M059J (cell line): ENCODE results near the gene TLCD3B. TPM values are rescaled to one million over a fixed set of nuclear protein-coding genes. Genes with fewer than 3 reads are reported as not detected.

Experiments used
- DNase-seq: peaks from one replicate; pipeline ENCODE4 v3.0.0-alpha.2; 2012; ENCODE audit warnings: low read depth
- total RNA-seq: library from RNA; depleted of rRNA; stranded (reverse); fragments of >200 nt; shearing (Covaris generic); gene quantifications from 2 replicates; pipeline ENCODE4 v1.2.3, GENCODE V29; 2014

TLCD3B gene
- total RNA-seq, 1 experiment from 2014 or later = 0.42 TPM

DNA sequence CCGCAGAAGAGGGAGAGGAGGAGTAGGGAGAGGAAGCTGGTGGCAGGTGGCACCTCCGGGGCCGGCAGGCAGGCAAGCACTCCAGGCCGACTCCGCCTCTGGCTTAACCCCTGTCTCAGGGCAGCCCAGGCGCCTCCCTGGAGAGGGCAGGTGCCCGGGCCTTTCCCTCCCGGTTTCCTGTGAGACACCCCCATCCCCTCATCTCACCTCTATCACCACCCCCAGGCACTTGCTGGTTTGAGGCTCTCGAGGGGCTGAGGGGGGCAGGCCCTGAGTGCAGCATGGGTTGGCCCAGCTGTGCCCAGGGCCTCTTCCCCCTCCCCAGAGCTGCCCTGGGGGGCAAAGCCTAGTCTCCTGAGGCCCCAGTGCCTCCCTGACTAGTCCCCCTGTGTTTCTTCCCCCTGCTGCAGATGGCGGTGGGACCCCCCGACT is 26.2 kb downstream of the TLCD3B start:
- no peak for DNase-seq

- no peak for DNase-seq
Measured at GRCh38 chr16:30004424-30004776, 26.7 kb downstream of the TLCD3B start.

GRCh38 chr16:30003670-30004423 is 27.2 kb downstream of the TLCD3B start:
- no peak for DNase-seq

DNA sequence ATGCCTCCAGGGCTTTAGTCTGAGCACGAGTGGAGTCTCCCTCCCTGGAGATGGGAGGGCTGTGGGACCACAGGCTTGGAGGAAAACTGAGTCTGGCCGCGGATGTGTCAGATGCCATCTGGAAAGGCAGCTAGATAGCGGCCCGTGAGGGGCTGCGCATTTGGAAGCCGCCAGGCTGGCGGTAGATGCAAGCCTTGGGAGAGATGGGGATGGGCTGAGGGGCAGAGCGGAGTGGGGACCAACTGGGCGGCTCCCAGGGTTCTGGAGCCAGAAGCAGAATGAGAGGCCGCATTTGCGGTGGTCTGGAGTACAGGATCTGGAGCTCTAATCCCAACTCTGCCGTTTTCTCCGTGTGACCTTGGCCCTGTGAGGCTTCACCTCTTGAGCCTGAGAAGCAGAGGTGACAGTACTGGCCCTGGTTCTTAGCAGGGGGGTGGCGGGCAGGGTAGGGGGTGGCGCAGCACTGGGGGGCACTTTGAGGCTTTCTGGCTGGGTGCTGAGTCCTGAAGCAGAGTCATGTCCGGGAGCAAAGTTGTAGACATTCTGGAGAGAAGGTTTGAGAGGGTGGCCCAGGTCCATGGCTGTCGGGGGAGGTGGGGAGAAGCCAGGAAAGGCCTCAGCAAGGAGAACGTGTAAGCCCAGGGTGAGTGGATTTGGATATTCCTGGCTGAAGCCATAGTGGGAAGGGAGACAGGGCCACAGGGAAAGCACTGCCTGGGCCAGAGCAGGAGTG is 28.3 kb downstream of the TLCD3B start:
- no peak for DNase-seq

- no peak for DNase-seq
Measured at GRCh38 chr16:30000735-30001631, 30.1 kb downstream of the TLCD3B start.

DNA sequence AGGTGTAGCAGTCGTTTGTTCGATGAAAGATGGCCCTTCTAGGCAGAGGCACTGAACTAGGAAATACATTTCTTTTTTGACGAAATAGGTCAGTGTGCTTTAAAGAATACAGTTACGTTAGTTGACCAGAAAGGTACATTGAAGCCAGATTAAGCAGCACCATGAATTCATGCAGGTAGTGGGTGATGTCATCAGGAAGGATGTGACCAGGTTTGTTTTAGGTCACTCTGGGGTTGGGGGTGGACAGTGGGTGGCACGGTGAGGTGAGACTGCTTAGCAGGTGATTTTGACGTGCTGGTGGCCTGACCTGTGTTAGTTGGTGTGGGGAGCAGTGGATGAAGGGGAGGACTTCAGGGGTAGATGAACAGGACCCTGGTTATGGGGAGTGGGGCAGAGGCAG is 31.5 kb downstream of the TLCD3B start:
- DNase-seq = no peak

- DNase-seq = no peak
Measured at GRCh38 chr16:29996766-29997250, 34.3 kb downstream of the TLCD3B start.

- peak; percentile 95 for DNase-seq
Measured at GRCh38 chr16:29995911-29996765, 34.9 kb downstream of the TLCD3B start, which contains the start of gene INO80E. INO80E (plus strand) TSS chr16:29996241; CDS start chr16:29996311, 70 bp downstream.

DNA sequence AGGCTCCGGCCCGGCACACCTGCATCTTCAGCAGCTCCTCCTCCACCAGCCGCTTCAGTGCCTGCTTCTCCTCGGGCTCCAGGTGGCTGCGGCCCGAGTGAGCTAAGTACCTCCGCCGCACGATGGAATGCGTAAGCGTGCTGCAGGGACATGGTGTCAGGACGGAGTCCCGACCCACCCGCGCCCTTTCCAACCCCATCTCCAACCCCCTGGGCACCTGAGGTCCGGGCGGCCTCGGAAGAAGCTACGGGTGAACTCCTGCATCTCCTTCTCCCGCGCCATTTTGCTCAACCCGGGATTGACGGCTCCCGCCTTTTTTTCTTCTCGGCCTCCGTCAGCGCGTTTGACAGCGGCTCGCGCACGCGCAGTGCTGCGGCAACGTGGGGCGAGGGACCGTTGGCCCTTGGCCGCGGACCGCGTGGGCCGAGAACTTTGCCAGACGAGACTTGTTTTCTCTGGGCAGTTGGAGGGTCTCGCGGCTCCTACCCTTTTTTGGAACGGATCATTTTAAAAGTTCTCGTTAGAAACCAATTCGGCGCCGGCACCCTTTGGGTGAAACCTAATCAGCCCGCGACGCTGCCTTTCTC is 35.7 kb downstream of the TLCD3B start, which contains the start of gene HIRIP3:
Gene HIRIP3 (minus strand): TSS at position 294 of the 587 bp plus-strand sequence. CDS start 12 bp downstream, at position 282.
- peak; percentile 80 for DNase-seq

DNA sequence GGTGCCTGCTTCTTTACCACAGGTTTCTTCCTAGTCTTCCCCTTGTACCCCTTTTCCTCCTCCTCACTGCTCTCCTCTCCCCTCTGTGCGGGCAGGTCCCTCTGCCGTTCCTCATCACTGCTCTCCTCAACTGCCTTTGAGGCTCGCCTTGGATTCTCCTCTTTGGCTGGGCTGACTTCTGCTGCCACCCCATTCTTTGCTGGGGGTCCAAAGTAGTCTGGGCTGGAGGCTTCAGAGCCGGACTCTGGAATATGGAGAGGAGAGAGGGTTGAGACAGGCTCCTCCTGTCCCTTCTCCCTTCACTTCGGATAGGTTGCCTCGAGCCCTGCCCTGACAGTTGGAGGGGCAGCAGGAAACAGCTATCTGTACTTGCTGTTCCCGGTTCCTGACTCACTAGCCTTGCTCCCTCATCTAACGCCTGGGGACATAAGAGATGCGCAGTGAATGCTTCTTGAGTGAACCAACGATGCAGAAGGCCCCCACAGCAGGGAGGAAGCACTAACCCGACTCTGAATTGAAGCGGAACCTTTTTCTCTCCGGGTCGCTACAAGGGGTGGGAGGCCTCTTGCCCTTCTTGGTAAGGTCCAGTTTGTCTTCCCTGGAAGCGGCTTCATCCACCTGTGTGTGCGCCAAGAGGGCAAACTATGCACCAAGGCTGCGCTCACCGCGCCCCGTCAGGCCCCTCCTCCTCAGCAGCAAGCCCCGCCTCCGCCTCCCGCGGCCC is 36.3 kb downstream of the TLCD3B start:
- peak; percentile 93 for DNase-seq

- DNase-seq = no peak
Measured at GRCh38 chr16:29993903-29994599, 37.0 kb downstream of the TLCD3B start.

DNA sequence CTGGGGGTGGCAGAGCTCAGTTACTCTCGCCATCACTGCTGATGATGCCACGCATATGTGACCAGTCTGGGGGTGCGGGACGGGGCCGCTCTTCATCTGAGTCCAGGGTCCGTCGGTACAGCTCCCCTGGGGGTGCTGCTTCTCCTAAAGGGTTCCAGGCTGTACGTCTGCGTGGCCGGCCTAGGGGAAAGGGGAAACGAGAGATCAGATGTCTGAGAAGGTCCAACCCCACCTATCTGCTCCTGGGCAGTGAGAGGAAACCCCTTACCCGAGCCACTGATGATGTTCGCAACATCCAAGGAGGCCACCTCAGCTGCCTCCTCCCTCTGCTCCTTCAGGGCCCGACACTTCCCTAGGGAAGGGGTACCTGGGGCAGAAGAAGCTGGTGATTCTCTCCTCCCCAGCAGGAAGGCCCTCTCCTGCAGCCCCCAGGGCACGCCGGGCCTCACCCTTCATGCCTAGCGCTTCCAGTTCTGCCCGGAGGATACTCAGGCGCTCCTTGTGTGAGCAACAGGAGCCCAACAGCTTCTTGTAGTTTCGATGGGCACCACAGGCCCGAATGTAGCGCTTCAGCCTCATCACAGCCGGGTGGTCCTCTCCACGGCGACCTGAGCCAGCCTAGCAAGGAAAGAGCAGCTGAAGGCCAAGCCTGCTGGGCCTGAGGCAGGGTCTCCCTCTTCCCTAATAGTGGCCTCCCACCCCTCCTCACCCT is 37.7 kb downstream of the TLCD3B start:
- no peak for DNase-seq

GRCh38 chr16:29992344-29992967 is 38.6 kb downstream of the TLCD3B start:
- DNase-seq = peak; percentile 53

GRCh38 chr16:29991571-29991904 is 39.5 kb downstream of the TLCD3B start:
- no peak for DNase-seq

DNA sequence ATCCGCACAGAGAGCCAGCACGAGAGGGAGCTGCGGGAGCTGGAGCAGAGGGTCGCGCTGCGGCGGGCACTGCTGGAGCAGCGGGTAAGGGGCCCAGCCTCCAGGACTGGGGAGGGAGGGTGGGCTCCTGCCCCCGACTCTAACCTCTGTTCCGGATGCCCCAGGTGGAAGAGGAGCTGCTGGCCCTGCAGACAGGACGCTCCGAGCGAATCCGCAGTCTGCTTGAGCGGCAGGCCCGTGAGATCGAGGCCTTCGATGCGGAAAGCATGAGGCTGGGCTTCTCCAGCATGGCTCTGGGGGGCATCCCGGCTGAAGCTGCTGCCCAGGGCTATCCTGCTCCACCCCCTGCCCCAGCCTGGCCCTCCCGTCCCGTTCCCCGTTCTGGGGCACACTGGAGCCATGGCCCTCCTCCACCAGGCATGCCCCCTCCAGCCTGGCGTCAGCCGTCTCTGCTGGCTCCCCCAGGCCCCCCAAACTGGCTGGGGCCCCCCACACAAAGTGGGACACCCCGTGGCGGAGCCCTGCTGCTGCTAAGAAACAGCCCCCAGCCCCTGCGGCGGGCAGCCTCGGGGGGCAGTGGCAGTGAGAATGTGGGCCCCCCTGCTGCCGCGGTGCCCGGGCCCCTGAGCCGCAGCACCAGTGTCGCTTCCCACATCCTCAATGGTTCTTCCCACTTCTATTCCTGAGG is 40.0 kb downstream of the TLCD3B start:
- no peak for DNase-seq

DNA sequence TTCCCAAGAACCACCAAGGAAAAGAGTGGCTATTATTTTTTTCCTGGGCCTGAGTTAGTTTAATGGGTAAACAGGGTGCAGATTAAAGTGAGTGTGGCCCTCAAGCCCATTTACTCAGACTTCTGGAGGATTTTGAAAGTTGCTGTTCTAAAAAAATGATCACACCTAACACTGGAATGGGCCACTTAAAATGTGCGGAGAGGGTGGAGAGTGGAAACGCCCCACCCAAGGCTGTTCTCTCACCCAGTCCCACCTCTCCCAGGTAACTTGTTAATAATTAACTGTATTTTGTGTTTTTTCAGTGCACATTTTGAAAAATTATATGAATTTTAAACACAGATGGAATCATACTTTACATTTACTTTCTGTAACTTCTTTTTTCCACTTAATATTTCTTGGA is 41.0 kb downstream of the TLCD3B start:
- no peak for DNase-seq

DNA sequence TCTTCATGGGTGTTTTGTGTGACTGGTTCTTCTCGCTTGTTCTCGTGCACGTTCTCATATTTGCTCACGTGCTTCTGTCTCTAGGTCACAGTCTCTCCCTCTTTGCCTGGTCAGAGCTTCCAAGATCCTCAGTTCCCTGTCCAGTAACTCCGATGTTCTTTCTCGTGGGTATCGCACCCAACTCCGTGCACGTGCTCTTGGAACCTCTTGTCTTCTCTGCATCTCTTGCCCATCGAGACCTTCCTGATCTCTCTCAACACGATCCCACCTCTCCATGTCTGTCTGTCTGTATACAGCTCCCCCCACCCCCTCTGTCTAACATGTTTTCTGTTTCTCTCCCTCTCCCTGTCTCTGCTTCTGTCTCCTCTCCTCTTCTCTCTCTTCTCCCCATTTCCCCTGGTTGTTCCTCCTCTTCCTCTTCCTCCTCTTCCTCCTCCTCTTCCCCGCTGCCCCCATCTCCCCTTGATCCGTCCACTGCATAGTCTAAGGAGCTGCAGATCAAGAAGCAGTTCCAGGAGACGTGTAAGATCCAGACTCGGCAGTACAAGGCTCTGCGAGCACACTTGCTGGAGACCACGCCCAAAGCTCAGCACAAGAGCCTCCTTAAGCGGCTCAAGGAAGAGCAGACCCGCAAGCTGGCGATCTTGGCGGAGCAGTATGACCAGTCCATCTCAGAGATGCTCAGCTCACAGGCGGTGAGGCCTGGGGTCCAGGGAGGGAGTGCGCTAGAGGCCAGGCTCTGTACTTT is 41.8 kb downstream of the TLCD3B start:
- DNase-seq = no peak
